Mucosa of gallbladder (tissue), 1 donor: ENCODE measurements around the gene C20orf96. TPM values are rescaled to one million over a fixed set of nuclear protein-coding genes. Genes with fewer than 3 reads are reported as not detected.

Source experiments
- DNase-seq: peaks from one replicate; pipeline ENCODE4 v3.0.0-alpha.2; 2020; ENCODE audit warnings: low spot score
- total RNA-seq: library from RNA; stranded (reverse); gene quantifications from one replicate; pipeline ENCODE4 v1.2.1, GENCODE V29; 2021
- donor health status: DM: no; HTN: no; CAD: no.

Gene C20orf96
- total RNA-seq, 1 donor from 2014 or later: 10.6 TPM

DNA sequence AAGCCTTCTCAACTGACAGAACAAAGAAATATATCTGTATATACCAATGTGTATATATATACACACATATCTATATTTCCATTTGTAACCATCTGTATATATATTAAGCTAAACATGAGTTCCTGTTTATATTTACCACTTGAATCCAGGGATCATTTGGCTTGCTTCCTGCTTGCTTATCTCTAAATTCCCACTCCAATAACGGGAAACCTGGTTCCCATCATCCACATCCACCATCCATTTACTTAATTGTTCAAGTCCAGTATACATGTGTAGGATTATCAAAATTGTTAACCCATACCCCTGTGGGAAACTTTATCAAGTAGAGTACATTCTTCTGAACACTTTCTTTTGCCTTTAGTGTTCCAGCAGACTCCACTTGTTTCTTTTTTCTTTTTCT, 22.3 kb upstream of the C20orf96 start:
- no peak for DNase-seq

DNA sequence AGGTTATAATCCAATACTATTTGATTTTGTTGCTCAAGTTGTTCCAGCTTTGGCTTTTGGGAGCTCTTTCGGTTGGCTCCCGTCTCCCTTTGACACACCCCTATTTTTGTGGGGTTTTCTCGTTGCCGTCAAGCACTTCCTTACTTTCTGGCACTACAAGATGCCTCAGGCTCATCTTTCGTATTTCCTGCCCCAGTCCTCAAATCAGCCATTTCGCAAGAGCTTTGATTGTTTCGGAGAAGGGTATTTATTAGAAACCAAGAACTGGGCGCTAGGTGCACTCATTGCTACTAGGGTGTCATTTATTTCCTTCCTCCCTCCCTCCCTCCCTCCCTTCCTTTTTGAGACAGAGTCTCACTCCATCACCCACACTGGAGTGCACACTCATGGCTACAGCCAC, 21.5 kb upstream of the C20orf96 start:
- no peak for DNase-seq

DNA sequence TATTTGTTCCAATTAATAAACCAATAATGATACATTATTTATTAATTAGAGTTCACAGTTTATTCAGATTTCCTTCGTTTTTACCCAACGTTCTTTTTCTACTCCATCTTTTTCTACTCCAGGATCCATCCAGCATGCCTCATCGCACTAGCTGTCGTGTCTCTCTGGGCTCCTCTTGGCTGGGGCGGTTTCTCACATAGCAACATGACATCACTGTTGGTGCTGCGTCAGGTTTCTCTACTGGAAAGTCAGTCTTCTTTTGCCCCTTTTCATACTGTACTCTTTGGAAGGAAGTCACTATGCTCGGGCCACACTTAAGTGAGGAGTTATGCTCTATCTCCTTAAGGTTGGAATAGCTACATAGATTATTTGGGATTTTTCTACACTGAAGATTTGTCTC, 21.1 kb upstream of the C20orf96 start:
- DNase-seq: no peak

DNA sequence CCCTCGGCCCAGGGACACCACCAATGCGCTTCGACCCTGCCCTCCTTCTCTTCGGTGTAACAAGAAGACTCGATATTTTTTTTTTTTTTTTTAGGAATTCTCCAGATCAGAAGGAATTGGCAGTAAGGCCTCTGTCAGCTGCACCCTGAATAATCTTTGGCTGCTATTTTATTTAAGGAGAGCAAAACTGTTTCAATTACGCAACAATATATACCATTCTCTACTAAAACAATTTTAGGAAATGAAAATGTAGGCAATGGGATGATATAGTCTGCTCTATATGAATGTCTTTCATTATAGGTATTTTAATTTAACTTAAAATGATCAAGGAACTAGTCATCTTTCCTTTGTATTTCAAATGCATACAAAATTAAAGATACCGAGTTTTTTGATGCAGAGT, 20.1 kb upstream of the C20orf96 start:
- DNase-seq: no peak

DNA sequence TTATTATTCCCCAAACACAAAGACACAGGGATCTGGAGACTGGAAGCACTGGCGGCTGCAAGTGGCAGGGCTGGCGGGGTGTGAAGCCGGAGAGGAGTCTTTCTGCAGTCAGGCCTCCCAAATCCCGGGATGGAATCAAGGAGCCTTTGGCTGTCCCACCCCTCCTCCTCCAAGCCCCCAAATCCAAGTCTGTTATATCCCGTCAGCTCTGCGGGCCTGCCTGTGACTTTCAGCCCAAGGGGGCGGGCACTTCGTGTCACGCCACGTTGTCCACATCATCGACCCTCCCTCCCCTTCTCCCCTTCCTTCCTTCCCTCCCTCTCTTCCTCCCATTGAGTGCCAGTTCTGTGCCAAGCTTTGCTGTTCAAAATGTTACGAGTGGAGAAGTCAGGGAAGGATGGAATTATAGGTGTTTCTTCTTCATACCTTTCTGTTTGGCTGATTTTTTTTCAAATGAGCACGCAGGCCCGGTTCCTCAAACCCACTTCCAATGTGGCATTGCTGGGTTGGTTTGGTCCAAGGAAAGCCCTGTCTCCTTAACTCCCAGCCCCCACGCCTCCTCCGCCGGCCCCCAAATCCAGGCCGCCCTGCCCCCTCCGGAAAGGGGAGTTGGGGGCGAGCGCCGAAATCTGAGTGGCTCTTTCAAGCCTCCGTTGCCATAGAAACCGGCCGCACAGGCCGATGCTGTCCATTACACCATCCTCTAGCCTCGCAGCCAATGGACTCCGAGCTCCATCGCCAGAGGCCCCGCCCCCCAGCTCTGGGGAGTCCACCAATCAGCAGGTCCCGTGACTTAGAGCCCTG, 19.5 kb upstream of the C20orf96 start:
- peak; percentile 98 for DNase-seq

DNA sequence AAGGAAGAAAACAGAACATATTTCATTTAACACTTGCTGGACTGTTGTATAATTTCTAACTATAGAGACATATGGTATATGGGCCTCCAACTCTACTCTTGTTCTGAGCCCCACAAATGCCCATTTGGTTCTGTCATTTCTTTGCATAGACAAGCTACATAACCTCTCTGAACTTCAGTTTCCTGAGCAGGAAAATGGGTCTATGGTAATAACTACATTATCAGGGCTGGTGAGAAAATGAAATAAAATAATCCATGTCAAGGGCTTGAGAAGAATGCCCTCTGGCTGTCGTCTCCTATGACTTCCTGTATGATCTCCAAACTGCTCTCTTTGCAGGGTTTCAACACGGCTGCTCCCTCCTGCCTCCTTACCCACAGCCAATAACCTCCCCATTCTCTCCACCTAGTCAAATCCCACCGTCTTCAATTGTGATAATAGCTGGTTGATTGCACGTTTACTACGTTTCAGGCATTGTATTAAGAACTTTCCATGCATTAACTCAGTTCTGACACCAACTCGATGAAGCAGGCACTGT, 18.8 kb upstream of the C20orf96 start:
- DNase-seq: no peak

DNA sequence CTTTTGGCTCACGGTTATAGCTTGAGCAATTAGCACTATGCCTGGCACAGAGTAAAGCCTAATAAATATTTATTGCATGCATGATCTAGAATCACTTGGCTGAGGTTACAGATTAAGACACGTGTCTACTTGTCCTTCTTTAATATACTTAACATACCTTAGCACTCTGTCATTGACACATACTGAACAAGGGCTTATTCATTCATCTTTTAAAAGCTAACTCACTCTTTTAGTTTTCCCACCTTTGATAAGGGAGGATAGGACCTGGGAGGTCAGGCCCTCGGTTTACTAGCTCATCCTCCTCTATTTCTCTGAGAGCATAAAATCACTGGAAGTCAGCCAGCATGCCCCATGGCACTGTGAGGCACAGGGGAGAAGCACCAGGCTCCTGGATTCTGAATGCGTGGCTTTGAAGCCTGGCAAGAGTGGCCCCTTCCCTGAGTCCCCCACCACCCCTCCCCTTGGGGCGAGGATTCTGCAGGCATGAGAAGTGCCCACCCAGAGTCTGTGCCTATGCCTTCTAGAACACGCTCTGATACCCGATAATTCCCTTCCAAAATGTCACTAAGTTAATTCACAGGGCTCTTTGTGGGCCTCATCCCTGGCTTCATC, 18.0 kb upstream of the C20orf96 start:
- DNase-seq: no peak

DNA sequence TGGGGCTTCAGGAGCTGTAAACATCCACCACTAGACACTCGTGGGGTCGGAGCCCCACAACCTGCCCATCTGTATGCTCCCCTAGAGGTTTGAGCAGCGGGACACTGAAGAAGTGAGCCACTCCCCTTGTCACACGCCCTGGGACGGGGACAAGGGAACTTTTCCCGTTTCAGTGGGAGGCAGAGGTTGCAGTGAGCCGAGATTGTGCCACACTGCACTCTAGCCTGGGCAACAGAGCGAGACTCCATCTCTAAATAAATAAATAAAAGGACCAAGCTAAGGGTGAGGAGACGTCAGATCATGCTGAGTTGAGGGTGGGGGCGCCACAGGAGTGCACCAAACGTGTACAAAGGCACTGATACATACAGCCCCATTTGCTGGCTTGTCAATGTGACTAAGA, 15.2 kb upstream of the C20orf96 start:
- DNase-seq: no peak

DNA sequence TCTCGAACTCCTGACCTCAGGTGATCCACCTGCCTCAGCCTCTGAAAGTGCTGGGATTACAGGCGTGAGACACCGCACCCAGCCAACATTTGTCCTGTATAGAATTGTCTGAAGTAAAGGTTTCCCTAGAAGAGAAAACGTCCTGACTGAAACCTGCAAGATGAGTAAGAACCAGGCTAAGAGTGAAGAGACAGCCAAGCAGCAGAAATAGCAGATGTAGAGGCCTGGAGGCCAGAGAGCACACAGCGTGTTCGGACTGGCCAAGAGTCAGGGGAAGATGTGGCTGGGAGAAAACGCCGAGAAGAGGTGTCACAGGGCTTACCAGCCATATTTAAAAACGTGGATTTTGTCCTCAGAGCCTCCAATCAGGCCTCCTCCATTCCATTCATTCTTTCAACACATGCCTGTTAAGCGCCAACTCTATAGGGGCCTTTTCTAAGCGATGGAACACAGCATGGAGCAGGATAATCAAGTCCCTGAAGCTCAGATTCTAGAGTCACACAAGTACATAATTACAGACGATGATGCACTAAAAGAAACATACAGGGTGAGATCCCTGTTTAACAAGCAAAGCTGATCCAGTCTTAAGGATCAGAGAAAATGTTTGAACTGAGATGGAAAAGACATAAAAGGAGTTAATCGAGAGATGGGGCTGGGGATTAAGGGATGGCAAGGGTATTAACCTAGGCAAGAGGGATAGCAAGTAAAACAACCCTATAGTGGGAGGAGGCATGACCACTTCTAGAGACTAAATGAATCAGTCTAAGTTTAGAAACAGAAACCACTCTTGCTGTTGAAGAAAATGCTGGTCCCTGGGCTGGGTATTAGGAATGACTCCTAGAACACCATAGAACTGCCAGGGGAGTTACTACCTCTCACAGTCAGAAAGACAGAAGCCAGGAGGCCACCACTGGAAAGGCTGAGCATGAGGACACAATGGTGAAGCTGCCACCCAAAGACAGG, 11.6 kb upstream of the C20orf96 start:
- no peak for DNase-seq

DNA sequence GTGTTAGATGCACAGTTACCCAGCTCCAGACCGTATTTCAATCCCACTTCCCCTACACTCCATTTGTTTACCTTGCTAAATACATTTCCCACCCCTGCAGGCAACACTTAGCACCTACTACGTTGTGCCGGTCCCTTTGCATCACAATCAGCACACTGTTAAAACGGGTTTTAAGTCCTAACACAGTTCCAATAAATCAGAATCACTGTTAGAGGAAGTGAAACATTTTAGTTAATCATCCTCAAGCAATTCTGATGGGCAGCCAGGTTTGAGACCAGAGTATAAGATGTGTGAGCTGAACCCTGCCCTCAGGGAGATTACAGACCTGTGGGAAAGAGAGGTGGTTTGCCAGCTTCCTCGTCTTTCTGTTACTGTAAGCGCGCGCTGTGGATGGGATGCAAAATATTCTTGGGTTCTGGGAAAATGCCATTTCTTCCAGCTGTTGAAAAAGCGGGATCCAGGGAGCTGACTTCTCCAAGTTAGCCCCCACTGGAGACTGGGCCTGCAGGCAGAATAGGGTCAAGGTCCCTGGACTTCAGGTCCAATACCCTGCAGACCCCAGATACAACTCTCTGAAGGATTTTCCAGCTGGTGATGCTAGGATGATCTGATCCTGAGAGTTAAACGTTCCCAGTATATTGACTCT, 9.9 kb upstream of the C20orf96 start:
- DNase-seq: no peak

DNA sequence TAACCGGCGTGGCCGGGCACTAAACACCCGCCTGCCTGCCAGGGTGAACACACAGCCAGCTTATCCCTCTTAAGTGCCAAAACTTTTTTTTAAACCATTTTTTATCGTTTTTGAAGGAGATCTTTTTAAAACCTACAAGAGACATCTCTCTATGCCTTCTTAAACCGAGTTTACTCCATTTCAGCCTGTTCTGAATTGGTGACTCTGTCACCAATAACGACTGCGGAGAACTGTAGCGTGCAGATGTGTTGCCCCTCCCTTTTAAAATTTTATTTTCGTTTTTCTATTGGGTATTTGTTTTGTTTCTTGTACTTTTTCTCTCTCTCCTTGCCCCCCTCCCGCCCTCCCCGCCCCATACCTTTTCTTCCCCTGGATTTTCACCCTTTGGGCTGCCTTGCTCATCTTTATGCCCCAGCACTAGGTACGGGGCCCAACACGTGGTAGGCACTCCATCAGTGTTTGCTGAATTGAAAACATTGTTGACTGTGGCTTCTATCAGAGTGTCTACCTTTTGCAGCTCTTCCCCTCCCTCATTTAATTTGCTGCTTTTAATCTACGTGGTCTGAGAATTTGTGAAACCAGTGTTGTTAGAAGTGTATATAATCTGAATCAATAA, 8.3 kb upstream of the C20orf96 start:
- no peak for DNase-seq

DNA sequence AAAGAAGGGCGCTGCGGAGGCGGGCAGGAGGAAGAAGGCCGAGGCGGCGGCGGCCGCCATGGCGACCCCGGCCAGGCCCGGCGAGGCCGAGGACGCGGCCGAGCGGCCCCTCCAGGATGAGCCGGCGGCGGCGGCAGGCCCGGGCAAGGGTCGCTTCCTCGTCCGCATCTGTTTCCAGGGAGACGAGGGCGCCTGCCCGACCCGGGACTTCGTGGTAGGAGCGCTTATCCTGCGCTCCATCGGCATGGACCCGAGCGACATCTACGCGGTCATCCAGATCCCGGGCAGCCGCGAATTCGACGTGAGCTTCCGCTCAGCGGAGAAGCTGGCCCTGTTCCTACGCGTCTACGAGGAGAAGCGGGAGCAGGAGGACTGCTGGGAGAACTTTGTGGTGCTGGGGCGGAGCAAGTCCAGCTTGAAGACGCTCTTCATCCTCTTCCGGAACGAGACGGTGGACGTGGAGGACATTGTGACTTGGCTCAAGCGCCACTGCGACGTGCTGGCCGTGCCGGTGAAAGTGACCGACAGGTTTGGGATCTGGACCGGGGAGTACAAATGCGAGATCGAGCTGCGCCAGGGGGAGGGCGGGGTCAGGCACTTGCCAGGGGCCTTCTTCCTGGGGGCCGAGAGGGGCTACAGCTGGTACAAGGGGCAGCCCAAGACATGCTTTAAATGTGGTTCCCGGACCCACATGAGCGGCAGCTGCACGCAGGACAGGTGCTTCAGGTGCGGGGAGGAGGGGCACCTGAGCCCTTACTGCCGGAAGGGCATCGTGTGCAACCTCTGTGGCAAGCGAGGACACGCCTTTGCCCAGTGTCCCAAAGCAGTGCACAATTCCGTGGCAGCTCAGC, 7.6 kb upstream of the C20orf96 start:
- peak; percentile 60 for DNase-seq

DNA sequence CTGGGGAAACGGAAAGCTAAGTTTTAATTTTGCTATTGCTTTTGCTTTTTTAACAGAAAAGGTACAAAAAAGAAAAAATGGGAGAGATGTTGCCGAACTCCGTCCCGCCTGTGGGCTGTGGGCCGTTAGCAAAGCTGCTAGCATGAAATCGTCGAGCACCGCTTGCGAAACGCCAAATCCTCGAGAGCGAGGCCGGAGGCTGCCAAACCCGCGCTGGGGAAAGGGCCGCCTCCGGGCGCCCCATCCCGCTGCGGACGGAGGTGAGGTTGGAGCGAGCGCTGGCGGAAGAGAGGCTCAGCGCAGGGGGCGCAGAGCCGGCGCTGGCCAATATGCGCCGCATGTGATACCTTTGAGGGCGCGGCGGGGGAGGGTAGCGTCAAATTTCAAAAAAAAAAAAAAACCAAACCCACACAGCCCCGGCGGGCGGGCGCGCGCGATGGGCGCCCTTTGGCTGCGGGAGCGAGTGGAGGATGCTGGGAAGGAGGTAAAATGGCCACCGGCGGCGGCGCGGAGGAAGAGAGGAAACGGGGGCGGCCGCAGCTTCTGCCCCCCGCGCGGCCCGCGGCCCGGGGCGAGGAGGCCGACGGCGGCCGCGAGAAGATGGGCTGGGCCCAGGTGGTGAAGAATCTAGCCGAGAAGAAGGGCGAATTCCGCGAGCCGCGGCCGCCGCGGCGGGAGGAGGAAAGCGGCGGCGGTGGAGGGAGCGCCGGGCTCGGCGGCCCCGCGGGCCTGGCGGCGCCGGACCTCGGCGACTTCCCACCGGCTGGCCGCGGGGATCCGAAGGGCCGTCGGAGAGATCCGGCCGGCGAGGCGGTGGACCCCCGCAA, 6.8 kb upstream of the C20orf96 start, which contains the start of gene ZCCHC3:
Gene ZCCHC3 (plus strand): TSS at position 473 of the 827 bp plus-strand sequence. CDS start 17 bp downstream, at position 490.
- peak; percentile 82 for DNase-seq

DNA sequence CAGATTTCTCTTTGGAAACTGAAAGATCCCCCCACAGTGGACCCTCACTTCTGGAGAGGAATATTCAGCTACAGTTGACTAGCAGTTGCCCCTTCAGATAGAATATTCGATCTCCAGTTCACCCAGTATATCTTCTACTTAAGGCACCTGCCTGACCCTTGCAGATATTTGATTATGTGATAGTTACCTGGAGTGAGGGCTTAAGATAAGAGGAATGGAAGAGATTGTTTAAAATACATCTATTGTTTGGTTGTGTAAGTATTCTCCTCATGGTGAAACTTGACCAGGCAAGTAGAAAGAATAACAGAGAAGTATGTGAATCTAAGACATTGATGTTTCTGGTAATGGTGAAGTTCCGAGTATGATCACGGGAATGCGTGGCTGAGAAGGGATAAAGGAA, 5.3 kb upstream of the C20orf96 start:
- DNase-seq: no peak

DNA sequence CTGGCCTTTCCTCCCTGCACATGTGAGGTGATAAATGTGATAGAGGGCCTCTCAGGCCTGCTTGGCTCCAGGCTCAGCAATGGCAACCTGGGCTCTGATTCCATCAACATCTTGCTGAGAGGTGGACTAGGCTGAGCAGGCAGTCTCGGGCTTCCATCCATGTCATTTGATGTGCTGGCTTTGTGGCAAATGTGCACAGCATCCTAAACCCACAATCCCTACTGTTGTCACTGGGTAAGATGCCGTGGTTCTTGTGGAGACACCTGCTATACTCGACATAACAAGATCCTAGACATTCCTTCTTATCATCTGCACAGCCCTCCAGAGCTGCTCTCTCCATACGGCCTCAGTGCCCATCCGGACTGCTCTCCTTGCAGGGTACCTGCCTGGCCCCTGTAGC, 4.1 kb upstream of the C20orf96 start:
- DNase-seq: no peak

DNA sequence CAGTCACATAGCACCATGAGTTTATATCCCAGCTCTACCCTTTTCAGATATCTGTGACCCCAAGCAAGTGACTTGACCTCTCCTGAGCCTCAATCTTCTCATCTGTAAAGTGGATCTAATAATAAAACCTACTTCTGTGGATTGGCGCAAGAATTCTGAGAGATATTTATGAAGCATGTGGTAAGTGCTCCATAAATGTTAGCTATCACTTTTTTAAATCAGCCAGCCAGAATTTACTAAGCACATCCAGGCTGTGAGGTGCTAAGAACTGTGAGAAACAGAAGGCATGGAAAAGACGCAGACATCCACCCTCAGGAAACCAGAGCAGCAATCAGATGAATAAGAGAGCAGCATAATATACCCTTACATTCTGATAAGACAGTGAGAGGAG, 862 bp downstream of the C20orf96 start:
- no peak for DNase-seq

DNA sequence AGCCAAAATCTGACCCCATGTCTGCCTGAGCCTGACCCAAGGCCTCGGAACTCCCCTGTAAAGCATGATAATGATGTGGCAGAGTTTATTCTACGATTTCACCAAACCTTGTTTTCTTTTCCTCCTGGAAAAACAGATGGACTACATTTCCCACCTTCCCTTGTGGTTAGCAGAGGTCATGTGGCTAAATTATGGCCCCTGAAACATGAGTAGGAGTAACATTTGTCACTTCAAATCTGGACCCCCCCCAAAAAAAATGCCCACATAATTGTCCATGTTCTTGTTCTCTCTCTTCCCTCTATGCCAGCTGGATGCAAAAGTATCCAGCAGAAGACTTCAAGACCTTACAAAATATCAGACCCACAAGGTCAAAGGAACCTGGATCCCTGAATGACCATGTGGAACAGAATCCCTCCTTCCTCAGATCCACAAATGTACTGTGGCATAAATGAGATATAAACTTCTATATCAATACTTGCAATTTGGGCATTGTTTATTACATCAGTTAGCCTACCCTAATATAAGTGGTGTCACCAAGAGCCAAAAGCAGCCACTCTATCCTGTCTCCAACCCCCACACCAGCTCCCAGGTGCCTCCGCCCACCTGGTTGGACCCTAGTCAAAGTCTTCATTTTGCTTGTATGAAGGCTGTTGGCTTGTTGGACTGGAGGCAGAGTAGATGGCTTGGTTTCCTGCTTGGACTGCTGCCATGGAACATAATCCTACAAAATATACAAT, 1.4 kb downstream of the C20orf96 start:
- no peak for DNase-seq

DNA sequence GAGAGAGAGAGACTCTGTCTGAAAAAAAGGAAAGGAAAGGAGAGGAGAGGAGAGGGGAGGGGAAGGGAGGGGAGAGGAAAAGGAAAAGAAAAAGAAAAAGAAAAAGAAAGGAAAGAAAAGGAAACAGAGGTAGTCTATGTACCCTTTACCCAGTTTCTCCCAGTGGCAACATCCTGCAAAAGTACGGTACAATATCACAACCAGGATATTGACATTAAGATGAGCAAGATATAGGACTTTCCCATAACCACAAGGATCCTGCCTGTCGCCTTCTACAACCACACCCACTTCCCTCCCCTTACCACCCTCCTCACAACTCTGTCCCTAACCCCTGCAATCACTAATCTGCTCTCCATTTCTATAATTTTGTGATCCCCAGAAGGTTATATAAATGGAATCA, 4.0 kb downstream of the C20orf96 start:
- no peak for DNase-seq

DNA sequence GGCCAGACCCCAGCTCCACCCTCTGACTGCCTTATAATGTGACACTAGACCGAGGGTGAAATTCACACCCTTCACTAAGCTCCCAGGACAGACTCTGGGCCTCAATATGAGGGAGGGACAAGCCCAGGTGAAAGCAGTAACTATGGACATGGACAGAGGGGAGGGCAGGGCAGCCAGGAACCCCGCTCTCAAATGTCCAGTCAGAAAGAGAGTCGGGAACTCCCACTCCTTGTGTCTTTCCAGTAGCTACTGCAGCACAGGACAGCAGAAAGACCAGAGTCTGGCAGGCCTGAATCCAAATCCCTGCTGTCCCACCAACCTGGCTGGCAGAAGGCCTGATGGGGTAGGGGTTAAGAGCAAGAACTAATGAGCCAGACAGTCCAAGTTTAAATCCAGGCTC, 6.4 kb downstream of the C20orf96 start:
- DNase-seq: no peak
